Esophagus muscularis mucosa (tissue), 3 donors: ENCODE results near the gene SCAP.

Experiments
- POLR2AphosphoS5 ChIP-seq, 2 donors: sonication (generic); formaldehyde crosslinking; IDR thresholded peaks; one replicate each; pipeline ENCODE4 v1.6.1; 2017; ENCODE audit warnings: antibody characterized with exemption in 2 of 2
- TF ChIP-seq, protein P1 (sequence below), 3 experiments: fragments of 200-600 bp in 2 of 3; fragments of 450-650 bp in 1 of 3; sonication (generic) in 2 of 3; IDR thresholded peaks; one replicate each; pipeline ENCODE4 v1.5.1; 2017 to 2019; ENCODE audit warnings: antibody characterized with exemption in 3 of 3, mild to moderate bottlenecking in 2 of 3, moderate library complexity in 1 of 3

- TF ChIP-seq POLR2AphosphoS5 (IDR thresholded peaks at IDR 0.05) = no peak
- TF ChIP-seq, protein P1, sequence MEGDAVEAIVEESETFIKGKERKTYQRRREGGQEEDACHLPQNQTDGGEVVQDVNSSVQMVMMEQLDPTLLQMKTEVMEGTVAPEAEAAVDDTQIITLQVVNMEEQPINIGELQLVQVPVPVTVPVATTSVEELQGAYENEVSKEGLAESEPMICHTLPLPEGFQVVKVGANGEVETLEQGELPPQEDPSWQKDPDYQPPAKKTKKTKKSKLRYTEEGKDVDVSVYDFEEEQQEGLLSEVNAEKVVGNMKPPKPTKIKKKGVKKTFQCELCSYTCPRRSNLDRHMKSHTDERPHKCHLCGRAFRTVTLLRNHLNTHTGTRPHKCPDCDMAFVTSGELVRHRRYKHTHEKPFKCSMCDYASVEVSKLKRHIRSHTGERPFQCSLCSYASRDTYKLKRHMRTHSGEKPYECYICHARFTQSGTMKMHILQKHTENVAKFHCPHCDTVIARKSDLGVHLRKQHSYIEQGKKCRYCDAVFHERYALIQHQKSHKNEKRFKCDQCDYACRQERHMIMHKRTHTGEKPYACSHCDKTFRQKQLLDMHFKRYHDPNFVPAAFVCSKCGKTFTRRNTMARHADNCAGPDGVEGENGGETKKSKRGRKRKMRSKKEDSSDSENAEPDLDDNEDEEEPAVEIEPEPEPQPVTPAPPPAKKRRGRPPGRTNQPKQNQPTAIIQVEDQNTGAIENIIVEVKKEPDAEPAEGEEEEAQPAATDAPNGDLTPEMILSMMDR (IDR thresholded peaks at IDR 0.05) = no peak
These were observed 61.6 kb downstream of the SCAP start for GRCh38 chr3:47414161-47414564.
